Stimulated activated CD4-positive, alpha-beta T cell treated with anti-CD3 and anti-CD28 coated beads, Interleukin-4, amount 100 ng/mL, for 24 hours (primary cell): ENCODE results near the gene HINFP.
"Not testable (repeated sequence)": the region's sequence is repeated elsewhere in the genome, so short reads cannot be mapped to it uniquely, and the experiment has no call there.

Experiments
- DNase-seq: peaks from one replicate; pipeline ENCODE4 v3.0.0-alpha.2; 2020

HINFP gene

DNA sequence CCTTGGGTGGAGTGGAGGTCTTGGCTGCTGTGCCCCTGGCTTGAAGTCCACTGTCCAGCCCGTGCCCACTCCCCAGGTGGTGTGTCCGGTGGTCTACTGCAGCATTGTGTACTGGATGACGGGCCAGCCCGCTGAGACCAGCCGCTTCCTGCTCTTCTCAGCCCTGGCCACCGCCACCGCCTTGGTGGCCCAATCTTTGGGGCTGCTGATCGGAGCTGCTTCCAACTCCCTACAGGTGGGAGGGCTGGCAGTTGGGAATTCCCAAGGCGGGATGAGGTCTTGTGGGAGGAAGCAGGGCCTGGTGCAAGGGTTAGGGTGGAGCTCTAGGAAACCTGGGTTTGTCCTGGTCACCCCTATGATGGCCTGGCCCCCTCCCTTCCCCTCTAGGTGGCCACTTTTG lies 38.8 kb downstream of the HINFP start:
- DNase-seq = no peak

DNA sequence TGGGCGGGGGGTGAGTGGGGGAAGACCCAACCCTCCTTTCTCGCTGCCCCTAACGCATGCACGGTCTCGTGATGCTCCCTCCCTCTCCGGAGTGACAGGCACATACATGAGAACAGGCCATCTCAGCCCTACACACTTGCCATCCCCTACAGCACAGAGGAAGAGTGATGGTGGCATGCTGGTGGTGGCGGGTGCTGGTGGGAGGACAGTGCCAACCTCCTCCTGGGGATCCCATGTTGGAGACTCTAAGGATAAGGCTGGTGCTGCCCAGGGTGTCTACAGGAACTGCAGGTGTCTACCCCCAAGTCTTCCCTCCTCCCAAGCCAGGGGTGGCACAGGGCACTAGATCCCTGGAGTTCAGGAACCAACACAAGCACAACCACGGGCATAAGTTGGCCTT lies 40.5 kb downstream of the HINFP start:
- DNase-seq = no peak

DNA sequence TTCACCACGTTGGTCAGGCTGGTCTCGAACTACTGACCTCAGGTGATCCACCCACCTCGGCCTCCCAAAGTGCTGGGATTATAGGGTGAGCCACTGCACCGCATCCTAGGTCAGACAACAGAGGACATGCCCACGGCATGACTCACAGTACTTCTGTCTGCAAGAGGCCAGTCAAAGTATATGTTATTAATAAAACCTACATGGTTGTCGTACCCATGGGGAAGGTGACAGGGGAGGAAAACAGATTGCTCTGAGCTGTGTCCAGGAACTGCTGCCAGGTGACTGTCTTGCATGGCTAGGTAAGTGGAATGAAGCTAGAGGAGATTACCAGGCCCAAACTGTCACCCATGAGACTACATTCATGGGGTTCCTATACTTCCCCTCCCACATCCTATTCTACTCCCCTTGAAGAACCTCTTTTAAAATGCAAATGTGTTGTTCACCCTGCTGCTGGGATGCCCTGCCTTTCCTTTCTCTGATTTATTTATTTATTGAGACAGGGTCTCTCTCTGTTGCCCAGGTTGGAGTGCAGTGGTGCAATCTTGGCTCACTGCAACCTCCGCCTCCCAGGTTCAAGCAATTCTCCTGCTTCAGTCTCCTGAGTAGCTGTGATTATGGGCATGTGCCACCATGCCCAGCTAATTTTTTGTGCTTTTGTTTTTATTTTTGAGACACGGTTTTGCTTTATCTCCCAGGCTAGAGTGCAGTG lies 45.1 kb downstream of the HINFP start:
- DNase-seq = no peak

DNA sequence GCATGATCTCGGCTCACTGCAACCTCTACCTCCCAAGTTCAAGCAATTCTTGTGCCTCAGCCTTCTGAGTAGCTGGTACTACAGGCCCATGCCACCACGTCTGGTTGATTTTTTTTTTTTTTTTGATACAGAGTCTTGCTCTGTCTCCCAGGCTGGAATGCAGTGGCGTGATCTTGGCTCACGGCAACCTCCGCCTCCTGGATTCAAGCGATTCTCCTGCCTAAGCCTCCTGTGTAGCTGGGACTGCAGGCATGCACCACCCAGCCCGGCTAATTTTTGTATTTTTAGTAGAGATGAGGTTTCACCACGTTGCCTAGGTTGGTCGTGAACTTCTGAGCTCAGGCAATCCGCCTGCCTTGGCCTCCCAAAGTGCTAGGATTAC lies 45.7 kb downstream of the HINFP start:
- not testable (repeated sequence) for DNase-seq

DNA sequence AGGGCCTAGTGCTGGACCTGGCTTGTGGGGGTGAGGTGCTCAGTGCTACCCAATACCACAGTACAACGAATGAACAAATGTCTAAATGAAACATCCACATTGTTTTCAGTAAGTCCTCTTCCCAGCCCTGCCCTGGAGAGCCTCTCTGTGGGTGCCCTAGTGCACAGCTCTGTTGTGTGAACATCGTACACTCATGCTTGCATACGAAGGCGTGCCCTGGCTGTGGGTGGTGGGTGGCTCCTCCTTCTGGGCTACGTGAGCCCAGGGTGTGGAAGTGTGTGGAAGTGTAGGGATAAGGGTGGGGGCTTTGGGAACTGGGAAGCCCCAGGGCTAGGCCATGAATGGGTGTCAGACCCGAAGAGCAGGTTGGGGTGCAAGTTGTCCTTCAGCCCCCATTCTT lies 46.6 kb downstream of the HINFP start:
- DNase-seq = no peak

DNA sequence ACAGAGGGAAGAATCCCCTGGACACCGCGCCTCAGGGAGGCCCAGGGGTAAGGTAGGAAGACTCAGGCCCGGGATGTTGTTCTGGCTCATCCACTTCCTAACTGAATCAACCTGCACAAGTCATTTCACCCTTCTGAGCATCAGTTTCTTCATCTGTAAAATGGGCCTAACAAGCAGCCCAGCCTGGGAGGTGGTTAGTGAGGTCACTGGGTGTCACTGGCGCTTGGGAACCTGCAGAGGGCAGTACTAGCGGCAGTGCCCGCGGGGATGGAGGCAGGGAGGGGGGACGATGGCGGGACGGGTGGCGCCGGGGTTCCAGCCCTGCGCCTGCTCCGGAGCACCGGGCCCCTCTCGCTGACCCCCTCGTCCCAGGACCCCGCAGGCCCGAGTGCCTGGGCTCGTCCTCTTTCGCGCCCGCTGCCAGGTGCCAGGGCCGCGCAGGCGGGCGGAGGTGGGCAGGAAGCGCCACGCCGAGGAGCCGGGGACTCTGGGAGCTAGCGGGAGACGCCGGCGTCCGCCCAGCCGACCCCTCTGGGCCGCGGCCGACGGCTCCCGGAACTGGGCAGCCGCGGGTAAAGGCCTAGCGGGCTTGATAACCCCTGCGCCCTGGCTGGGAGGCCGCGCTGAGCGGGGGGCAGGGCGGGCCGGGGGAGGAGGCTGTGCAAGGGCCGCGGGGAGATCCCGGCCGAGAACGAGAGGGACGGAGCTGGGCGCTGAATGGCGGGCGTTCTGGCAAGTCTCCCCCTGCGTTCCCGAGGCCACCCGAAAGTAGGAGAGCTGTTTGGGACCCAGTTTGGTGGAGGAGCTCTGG lies 47.3 kb downstream of the HINFP start, which contains the start of gene NLRX1:
NLRX1 (plus strand) TSS at position 255 of the 811 bp plus-strand sequence. CDS start 2,679 bp downstream, outside the sequence.
- peak; percentile 88 for DNase-seq

DNA sequence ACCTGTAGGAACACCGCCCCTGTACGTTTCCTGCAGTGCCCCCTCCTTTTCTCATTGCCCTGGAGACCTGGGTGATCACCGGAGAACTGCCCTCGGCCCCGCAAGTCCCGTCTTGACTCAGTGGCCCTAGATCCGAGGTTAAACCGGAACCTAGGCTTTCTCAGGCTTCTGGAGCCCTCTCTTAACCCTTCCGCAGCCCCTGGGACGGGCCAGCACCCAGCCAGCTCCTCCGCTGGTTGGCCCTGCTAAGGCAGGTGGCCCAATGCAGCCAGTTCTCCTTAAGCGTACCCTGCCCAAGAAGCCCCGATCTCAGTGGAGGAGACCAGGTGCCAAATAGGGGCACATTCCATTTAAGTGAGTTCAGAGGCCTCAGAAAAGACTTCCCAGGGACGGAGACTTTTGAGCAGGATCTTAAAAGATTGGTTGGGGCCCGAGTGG lies 47.9 kb downstream of the HINFP start:
- DNase-seq = peak; percentile 43

DNA sequence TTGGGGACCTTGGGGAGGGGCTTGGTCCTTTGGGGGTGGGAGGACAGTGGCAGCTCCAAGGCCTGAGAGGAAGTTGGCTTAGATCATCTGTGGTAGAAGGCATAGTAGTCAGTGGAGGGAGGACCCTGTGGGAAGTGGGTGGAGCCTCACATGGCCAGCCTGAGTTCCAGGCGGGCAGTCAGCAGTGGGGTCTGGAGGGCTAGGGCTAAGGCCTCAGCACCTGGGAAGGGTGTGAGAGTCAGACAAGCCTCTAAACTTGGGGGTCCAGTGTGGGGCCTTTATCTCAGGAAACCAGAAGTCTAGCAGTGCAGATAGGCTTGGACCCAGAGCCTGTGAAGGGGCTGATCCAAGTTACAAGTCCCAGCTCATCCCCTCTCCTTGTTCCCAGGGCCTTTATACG lies 51.1 kb downstream of the HINFP start:
- DNase-seq = no peak

DNA sequence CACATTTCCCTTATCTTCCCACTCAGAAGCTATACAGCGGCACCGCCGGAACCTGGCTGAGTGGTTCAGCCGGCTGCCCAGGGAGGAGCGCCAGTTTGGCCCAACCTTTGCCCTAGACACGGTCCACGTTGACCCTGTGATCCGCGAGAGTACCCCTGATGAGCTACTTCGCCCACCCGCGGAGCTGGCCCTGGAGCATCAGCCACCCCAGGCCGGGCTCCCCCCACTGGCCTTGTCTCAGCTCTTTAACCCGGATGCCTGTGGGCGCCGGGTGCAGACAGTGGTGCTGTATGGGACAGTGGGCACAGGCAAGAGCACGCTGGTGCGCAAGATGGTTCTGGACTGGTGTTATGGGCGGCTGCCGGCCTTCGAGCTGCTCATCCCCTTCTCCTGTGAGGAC lies 52.1 kb downstream of the HINFP start:
- DNase-seq = no peak

DNA sequence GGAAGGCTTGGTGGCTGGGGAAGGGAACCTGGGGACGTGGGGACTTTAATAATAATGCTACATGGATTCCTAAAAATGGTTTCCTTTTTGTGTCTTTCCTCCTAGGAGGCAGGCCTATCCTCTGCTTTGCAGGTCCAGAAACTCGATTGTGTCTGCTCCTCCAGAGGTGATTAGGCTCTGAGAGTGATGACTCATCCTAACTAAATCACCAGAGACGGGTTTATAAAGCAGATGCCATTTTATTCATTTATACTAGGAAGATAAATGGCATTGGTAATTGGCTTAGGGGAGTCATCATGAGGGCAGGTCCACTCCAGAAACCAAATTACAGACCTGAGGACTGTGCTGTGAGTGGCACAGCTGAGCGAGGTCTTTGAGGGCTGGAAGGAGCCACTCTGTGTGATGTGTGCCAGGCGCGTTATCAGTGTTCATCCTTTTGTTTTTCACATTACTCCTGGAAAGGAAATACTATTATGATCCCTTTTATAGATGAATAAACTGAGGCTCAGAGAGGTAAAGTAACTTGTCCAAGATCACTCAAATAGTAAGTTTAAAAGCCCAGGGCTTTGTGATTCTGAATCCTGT lies 54.2 kb downstream of the HINFP start:
- DNase-seq = no peak

DNA sequence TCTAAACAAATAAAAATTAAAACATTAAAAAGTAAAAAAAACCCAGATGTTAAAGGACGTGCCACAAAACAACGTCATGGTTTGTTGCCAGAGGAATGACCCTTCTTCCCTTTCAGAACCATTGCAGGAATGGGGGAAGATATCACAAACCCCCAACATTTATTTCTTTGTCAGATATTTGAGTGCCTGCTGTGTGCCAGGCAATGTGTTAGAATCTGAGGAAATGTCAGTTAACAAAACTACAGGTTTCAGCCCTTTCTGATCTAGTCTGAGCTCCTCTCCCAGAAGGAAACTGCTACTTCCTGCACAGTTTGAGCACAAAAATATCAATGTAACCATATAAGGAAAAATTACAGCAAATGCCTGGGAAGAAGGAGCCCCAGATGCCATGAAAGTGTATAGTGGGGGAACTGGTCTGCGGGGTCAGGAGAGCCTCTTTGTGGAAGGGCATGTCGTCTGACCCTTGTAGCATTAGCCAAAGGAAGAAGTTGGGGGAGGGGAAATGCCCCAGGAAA lies 56.8 kb downstream of the HINFP start:
- DNase-seq = no peak

DNA sequence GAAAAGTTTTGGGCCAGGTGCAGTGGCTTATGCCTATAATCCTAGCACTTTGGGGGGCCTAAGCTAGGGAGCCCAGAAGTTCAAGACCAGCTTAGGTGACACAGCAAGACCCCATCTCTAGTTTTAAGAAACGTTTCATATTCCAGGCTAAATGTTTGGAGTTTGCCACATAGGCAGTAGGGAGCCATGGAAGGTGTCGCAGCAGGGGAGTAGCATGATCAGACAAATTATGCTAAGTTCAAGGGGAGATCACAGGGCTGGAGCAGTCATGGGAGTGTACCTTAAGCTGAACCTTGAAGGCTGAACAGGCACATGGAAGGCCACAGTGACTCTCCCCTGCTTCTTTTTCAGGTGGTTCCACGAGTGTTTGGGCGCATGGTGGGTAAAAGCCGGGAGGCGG lies 58.0 kb downstream of the HINFP start:
- DNase-seq = no peak

DNA sequence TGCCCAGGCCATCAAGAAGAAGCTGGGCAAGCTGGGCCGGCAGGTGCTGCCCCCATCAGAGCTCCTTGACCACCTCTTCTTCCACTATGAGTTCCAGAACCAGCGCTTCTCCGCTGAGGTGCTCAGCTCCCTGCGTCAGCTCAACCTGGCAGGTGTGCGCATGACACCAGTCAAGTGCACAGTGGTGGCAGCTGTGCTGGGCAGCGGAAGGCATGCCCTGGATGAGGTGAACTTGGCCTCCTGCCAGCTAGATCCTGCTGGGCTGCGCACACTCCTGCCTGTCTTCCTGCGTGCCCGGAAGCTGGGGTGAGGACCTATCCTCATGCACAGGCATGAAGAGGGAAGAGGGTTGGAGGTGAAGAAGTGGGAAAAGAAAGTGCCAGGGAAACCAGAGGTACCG lies 58.6 kb downstream of the HINFP start:
- no peak for DNase-seq

DNA sequence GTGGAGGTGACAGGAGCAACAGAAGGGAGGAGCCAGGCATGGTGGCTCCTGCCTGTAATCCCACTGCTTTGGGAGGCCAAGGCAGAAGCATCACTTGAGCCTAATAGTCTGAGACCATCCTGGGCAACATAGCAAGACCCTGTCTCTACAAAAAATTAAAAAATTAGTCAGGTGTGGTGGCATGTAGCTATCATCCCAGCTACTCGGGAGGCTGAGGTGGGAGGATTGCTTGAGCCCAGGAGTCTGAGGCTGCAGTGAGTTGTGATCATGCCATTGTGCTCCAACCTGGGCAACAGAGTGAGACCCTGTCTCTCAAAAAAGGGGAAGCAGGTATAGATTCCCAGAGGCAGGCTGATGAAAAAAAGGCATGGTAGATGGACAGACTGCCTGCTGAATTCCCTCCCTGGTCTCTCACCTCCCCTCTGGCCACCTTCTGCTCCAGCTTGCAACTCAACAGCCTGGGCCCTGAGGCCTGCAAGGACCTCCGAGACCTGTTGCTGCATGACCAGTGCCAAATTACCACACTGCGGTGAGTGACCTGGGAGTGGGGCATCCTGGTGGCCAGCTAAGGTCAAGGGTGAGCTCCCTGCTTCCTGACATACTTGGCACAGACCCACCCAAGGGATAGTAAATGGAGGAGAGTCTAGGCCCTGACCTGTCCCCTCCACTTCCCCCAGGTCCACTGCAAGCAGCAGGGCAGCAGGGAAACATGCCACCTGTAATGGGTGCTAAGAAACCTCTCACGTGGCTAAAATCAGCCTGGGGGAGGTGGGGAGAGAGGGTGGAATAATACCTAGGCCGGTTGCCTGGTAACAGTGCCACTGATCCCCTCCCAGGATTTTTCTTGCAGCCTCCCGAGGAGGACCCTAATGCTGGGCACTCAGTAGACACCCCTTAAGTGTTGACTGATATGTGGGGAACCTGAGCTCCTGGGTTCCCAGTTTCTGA lies 59.6 kb downstream of the HINFP start:
- no peak for DNase-seq

DNA sequence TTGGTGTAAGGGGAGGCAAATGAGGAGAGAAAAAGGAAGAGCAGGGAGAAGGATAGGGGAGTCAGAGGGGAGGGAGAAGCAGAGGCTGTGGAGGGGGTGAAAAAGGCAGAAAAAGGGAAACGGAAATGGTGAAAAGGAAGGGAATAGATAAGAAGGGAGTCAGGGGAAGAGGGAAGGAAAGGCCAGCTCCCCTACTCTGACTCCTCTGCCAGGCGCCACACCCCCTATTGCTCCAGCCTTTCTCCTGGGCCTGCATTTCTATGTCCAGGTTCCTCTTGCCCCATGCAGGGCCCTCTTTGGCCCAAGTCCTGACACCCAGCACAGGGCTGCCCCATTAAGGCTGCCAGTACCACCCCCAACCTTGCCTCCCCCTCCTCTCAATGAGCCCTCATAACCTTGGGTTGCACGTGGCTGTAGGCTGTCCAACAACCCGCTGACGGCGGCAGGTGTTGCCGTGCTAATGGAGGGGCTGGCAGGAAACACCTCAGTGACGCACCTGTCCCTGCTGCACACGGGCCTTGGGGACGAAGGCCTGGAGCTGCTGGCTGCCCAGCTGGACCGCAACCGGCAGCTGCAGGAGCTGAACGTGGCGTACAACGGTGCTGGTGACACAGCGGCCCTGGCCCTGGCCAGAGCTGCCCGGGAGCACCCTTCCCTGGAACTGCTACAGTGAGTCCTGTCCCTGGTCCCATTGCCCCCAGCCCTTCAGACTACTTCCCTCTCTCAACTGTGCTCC lies 60.5 kb downstream of the HINFP start:
- DNase-seq = no peak

DNA sequence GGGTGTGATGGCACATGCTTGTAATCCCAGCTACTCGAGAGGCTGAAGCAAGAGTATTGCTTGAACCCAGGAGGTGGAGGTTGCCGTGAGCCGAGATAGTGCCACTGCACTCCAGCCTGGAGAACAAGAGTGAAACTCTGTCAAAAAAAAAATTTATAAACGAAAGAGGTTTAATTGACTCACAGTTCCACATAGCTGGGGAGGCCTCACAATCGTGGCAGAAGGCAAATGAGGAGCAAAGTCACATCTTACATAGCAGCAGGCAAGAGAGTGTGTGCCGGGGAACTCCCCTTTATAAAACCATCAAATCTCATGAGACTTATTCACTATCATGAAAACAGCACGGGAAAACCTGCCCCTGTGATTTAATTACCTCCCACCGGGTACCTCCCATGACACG lies 63.0 kb downstream of the HINFP start:
- DNase-seq = not testable (repeated sequence)
